Frontal cortex (tissue), 4 donors: ENCODE results near the gene TNF. TPM values are rescaled to one million over a fixed set of nuclear protein-coding genes. Genes with fewer than 3 reads are reported as not detected.
"Not testable (repeated sequence)": the region's sequence is repeated elsewhere in the genome, so short reads cannot be mapped to it uniquely, and the experiment has no call there.

Source experiments
- DNase-seq, 2 donors: peaks; one replicate each; pipeline ENCODE4 v3.0.0; 2012; ENCODE audit warnings: low spot score in 2 of 2
- FAIRE-seq: peaks from 2 replicates; lab custom pipeline; 2012; peaks lifted over from hg19 to GRCh38; lab: Jason Lieb, UNC
- total RNA-seq: library from RNA; depleted of rRNA; stranded (reverse); fragments of >200 nt; gene quantifications from one replicate; pipeline ENCODE4 v1.2.3, GENCODE V29; 2014
- donor health status: control.
- donor health status: control.
- donor health status: control.

The TNF gene
- total RNA-seq, 1 donor from 2014 or later = not detected

GRCh38 chr6:31581434-31582229 is 6.3 kb downstream of the TNF start:
- no peak for FAIRE-seq

GRCh38 chr6:31582230-31582643 is 6.9 kb downstream of the TNF start, which contains the start of gene LTB:
Gene LTB, minus strand, starts transcription at chr6:31582424. Its CDS starts 7 bp downstream, at chr6:31582417.
- DNase-seq (no peak), FAIRE-seq (no peak)

More at GRCh38 chr6:31581434-31582229, 6.3 kb downstream of the TNF start:
- DNase-seq = no peak

GRCh38 chr6:31585491-31585890 is 10.1 kb downstream of the TNF start:
- no peak for DNase-seq
- FAIRE-seq = no peak

GRCh38 chr6:31586008-31586407 is 10.6 kb downstream of the TNF start, which contains the start of gene LST1:
Gene LST1, plus strand, starts transcription at chr6:31586277. Its CDS starts 1,023 bp downstream, at chr6:31587300.
- FAIRE-seq (no peak), DNase-seq (no peak)

- no peak for FAIRE-seq
- DNase-seq = peak in 1 of 2 donors; percentile 8
These were observed 11.4 kb downstream of the TNF start for GRCh38 chr6:31586599-31587281.

- DNase-seq = no peak
- no peak for FAIRE-seq
These were observed 12.7 kb downstream of the TNF start for GRCh38 chr6:31587791-31588777.

GRCh38 chr6:31588871-31589650 is 13.7 kb downstream of the TNF start:
- FAIRE-seq (no peak), DNase-seq (no peak)

GRCh38 chr6:31590691-31591090 is 15.3 kb downstream of the TNF start:
- not testable (repeated sequence) for DNase-seq, FAIRE-seq

- no peak for FAIRE-seq
- DNase-seq = no peak
These were observed 17.0 kb downstream of the TNF start for GRCh38 chr6:31592396-31592771.

GRCh38 chr6:31597006-31597405 is 21.6 kb downstream of the TNF start:
- FAIRE-seq = no peak
- DNase-seq = no peak

GRCh38 chr6:31607317-31607716 is 32.0 kb downstream of the TNF start:
- no peak for FAIRE-seq
- no peak for DNase-seq

- DNase-seq (no peak), FAIRE-seq (no peak)
These were observed 34.4 kb downstream of the TNF start for GRCh38 chr6:31609519-31610406.

- no peak for FAIRE-seq
- DNase-seq = no peak
These were observed 35.6 kb downstream of the TNF start for GRCh38 chr6:31610968-31611367.

GRCh38 chr6:31614075-31614619 is 38.8 kb downstream of the TNF start:
- DNase-seq (no peak), FAIRE-seq (no peak)

GRCh38 chr6:31614684-31615578 is 39.6 kb downstream of the TNF start, which contains the start of gene AIF1:
Gene AIF1, plus strand, starts transcription at chr6:31615234. Its CDS starts 96 bp downstream, at chr6:31615330.
- DNase-seq (no peak), FAIRE-seq (no peak)

GRCh38 chr6:31615748-31616147 is 40.4 kb downstream of the TNF start:
- FAIRE-seq (no peak), DNase-seq (no peak)

GRCh38 chr6:31617010-31617409 is 41.6 kb downstream of the TNF start:
- FAIRE-seq = no peak

More at GRCh38 chr6:31617010-31617409, 41.6 kb downstream of the TNF start:
- no peak for DNase-seq
